ENCODE results near the gene CEACAM3.

Gene CEACAM3

GRCh38 chr19:41850381-41850780 lies 54.0 kb downstream of the CEACAM3 start:
- no peak for DNase-seq
- no peak for TF ChIP-seq CTCF (IDR thresholded peaks at IDR 0.05)
- H3K36me3 Mint-ChIP-seq (ENCODE audit: low read depth) = no peaks in the 10 kb centered on the region
- H3K27ac Mint-ChIP-seq = no peak overlapping the region
- no peaks in the 10 kb centered on the region for H3K4me1 Mint-ChIP-seq
- peaks cover 7% of the 10 kb centered on the region for H3K9me3 Mint-ChIP-seq
- peaks cover 85% of the 10 kb centered on the region for H3K27me3 Mint-ChIP-seq (ENCODE audit: low read depth, poor library complexity)
- H3K4me3 Mint-ChIP-seq = no peak overlapping the region

- H3K27me3 Mint-ChIP-seq (ENCODE audit: low read depth, poor library complexity) = peaks cover 87% of the 10 kb centered on the region
- TF ChIP-seq CTCF (IDR thresholded peaks at IDR 0.05) = no peak
- no peaks in the 10 kb centered on the region for H3K4me1 Mint-ChIP-seq
- DNase-seq = no peak
- no peak overlapping the region for H3K27ac Mint-ChIP-seq
- H3K4me3 Mint-ChIP-seq = no peak overlapping the region
- H3K36me3 Mint-ChIP-seq (ENCODE audit: low read depth) = no peaks in the 10 kb centered on the region
- H3K9me3 Mint-ChIP-seq = no peaks in the 10 kb centered on the region
Observed at GRCh38 chr19:41851456-41851855, 55.1 kb downstream of the CEACAM3 start.

GRCh38 chr19:41853344-41853743 lies 57.0 kb downstream of the CEACAM3 start:
- H3K4me3 Mint-ChIP-seq = no peak overlapping the region
- TF ChIP-seq CTCF (IDR thresholded peaks at IDR 0.05) = no peak
- H3K9me3 Mint-ChIP-seq = no peaks in the 10 kb centered on the region
- peaks cover 94% of the 10 kb centered on the region for H3K27me3 Mint-ChIP-seq (ENCODE audit: low read depth, poor library complexity)
- no peak overlapping the region for H3K27ac Mint-ChIP-seq
- no peaks in the 10 kb centered on the region for H3K36me3 Mint-ChIP-seq (ENCODE audit: low read depth)
- no peak for DNase-seq
- no peaks in the 10 kb centered on the region for H3K4me1 Mint-ChIP-seq

GRCh38 chr19:41853768-41854167 lies 57.4 kb downstream of the CEACAM3 start:
- no peak overlapping the region for H3K27ac Mint-ChIP-seq
- no peak for DNase-seq
- no peak overlapping the region for H3K4me3 Mint-ChIP-seq
- peaks cover 91% of the 10 kb centered on the region for H3K27me3 Mint-ChIP-seq (ENCODE audit: low read depth, poor library complexity)
- no peaks in the 10 kb centered on the region for H3K9me3 Mint-ChIP-seq
- no peak for TF ChIP-seq CTCF (IDR thresholded peaks at IDR 0.05)
- no peaks in the 10 kb centered on the region for H3K4me1 Mint-ChIP-seq
- no peaks in the 10 kb centered on the region for H3K36me3 Mint-ChIP-seq (ENCODE audit: low read depth)

GRCh38 chr19:41859213-41859617 lies 62.8 kb downstream of the CEACAM3 start:
- Mint-ChIP-seq H3K27me3 (ENCODE audit: low read depth, poor library complexity) (peaks cover 43% of the 10 kb centered on the region), H3K9me3 (no peaks in the 10 kb centered on the region), H3K4me1 (peaks cover 37% of the 10 kb centered on the region), H3K36me3 (ENCODE audit: low read depth) (peaks cover 36% of the 10 kb centered on the region), H3K4me3 (peak overlapping the region; percentile 94), H3K27ac (no peak overlapping the region)
- no peak for DNase-seq
- no peak for TF ChIP-seq CTCF (IDR thresholded peaks at IDR 0.05)

GRCh38 chr19:41859618-41860418 lies 63.4 kb downstream of the CEACAM3 start, which contains the start of gene RPS19:
TSS of gene RPS19 (plus strand) at chr19:41860255. CDS start at chr19:41860775, 520 bp downstream.
- peak; percentile 98 for DNase-seq
- Mint-ChIP-seq H3K4me1 (peaks cover 43% of the 10 kb centered on the region), H3K9me3 (no peaks in the 10 kb centered on the region), H3K27ac (peak within 1 kb of the TSS; percentile 99), H3K36me3 (ENCODE audit: low read depth) (peaks cover 42% of the 10 kb centered on the region), H3K4me3 (peak within 1 kb of the TSS; percentile 94), H3K27me3 (ENCODE audit: low read depth, poor library complexity) (peaks cover 37% of the 10 kb centered on the region)
- peak; percentile 57 for TF ChIP-seq CTCF (IDR thresholded peaks at IDR 0.05)
